ENCODE results near the gene STARD7.

Gene STARD7

GRCh38 chr2:96180521-96180920, 28.1 kb downstream of the STARD7 start:
- H3K23ac ChIP-seq (ENCODE audit: low read length): no peak overlapping the region
- H3K9ac ChIP-seq (ENCODE audit: low read length): no peak overlapping the region
- no peak overlapping the region for H3K4ac ChIP-seq (ENCODE audit: low read depth, low read length)
- no peak for DNase-seq
- H4K5ac ChIP-seq (ENCODE audit: low read length): no peak overlapping the region
- no peaks in the 10 kb centered on the region for H3K4me1 ChIP-seq (ENCODE audit: control insufficient read depth, low read depth, low read length)
- H2AK5ac ChIP-seq (ENCODE audit: low read length): no peak overlapping the region
- H3K36me3 ChIP-seq (ENCODE audit: control insufficient read depth, insufficient read depth, low read length): peaks cover 7% of the 10 kb centered on the region
- H2BK120ac ChIP-seq (ENCODE audit: low read depth, low read length): no peak overlapping the region
- no peak overlapping the region for H3K4me2 ChIP-seq (ENCODE audit: low read length)
- H3K27ac ChIP-seq (ENCODE audit: low read depth, low read length): no peak overlapping the region
- no peak overlapping the region for H3K18ac ChIP-seq (ENCODE audit: low read length)
- no peaks in the 10 kb centered on the region for H3K79me2 ChIP-seq (ENCODE audit: control insufficient read depth, insufficient read depth, low read length)
- no peak overlapping the region for H4K8ac ChIP-seq (ENCODE audit: low read depth, low read length)
- H3K27me3 ChIP-seq (ENCODE audit: insufficient read depth, low read length, poor library complexity): no peaks in the 10 kb centered on the region
- H3K79me1 ChIP-seq (ENCODE audit: low read length): no peaks in the 10 kb centered on the region
- no peak overlapping the region for H2BK5ac ChIP-seq (ENCODE audit: low read length)
- no peak overlapping the region for H2BK15ac ChIP-seq (replicated peaks; ENCODE audit: low read depth)
- H3K4me3 ChIP-seq (ENCODE audit: low read length): no peak overlapping the region
- no peak overlapping the region for H3K56ac ChIP-seq (ENCODE audit: low read length)

DNA sequence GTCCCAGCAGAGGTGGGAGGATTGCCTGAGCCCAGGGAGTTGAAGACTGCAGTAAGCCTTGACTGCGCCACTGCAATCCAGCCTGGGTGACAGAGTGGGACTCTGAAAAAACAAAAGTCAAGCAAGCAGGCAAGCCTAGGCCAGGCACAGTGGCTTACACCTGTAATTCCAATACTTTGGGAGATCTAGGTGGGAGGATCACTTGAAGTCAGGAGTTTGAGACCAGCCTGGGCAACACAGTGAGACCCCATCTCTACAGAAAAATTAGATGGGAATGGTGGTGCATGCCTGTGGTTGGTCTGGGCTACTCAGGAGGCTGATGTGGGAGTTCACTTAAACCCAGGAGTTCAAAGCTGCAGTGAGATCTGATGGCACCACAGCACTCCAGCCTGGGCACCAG, 28.6 kb downstream of the STARD7 start:
- Histone ChIP-seq H3K36me3 (ENCODE audit: control insufficient read depth, insufficient read depth, low read length) (peaks cover 6% of the 10 kb centered on the region), H3K4me2 (ENCODE audit: low read length) (no peak overlapping the region), H3K18ac (ENCODE audit: low read length) (no peak overlapping the region), H3K27me3 (ENCODE audit: insufficient read depth, low read length, poor library complexity) (no peaks in the 10 kb centered on the region), H3K27ac (ENCODE audit: low read depth, low read length) (no peak overlapping the region), H3K23ac (ENCODE audit: low read length) (no peak overlapping the region), H2BK5ac (ENCODE audit: low read length) (no peak overlapping the region), H2BK15ac (replicated peaks; ENCODE audit: low read depth) (no peak overlapping the region), H4K5ac (ENCODE audit: low read length) (no peak overlapping the region), H3K4ac (ENCODE audit: low read depth, low read length) (no peak overlapping the region), H3K79me2 (ENCODE audit: control insufficient read depth, insufficient read depth, low read length) (no peaks in the 10 kb centered on the region), H3K4me3 (ENCODE audit: low read length) (no peak overlapping the region), H3K79me1 (ENCODE audit: low read length) (no peaks in the 10 kb centered on the region), H3K9ac (ENCODE audit: low read length) (no peak overlapping the region), H2AK5ac (ENCODE audit: low read length) (no peak overlapping the region), H4K8ac (ENCODE audit: low read depth, low read length) (no peak overlapping the region), H3K4me1 (ENCODE audit: control insufficient read depth, low read depth, low read length) (no peaks in the 10 kb centered on the region), H3K56ac (ENCODE audit: low read length) (no peak overlapping the region), H2BK120ac (ENCODE audit: low read depth, low read length) (no peak overlapping the region)
- DNase-seq: no peak
- no CpG with 5 or more reads among the region's 1 CpG for WGBS (ENCODE audit: extremely low coverage, insufficient coverage, low lambda C conversion rate)

DNA sequence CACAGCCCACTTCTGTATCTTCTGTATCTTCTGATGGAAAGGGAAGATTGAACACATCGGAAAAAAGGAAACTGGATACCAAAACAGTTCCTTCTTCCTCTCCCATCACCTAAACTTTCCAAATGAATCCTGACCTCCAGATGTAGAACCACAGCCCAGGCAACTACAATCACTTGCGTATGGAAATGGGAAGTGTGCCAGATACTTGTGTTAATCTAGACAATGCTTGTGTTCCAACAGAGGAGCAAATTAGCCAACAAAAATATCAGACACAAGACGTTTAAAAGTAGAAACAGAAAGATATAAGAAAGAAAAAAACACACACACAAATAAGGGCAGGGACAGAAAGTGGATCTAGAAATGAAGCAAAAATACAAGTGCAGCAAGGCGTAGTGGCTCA, 32.0 kb downstream of the STARD7 start:
- no peaks in the 10 kb centered on the region for H3K79me2 ChIP-seq (ENCODE audit: control insufficient read depth, insufficient read depth, low read length)
- H3K56ac ChIP-seq (ENCODE audit: low read length): no peak overlapping the region
- no peak overlapping the region for H2AK5ac ChIP-seq (ENCODE audit: low read length)
- H3K4me2 ChIP-seq (ENCODE audit: low read length): no peak overlapping the region
- no peak overlapping the region for H3K4me3 ChIP-seq (ENCODE audit: low read length)
- DNase-seq: no peak
- H3K27ac ChIP-seq (ENCODE audit: low read depth, low read length): no peak overlapping the region
- H3K27me3 ChIP-seq (ENCODE audit: insufficient read depth, low read length, poor library complexity): no peaks in the 10 kb centered on the region
- H4K5ac ChIP-seq (ENCODE audit: low read length): no peak overlapping the region
- no peaks in the 10 kb centered on the region for H3K79me1 ChIP-seq (ENCODE audit: low read length)
- H2BK5ac ChIP-seq (ENCODE audit: low read length): no peak overlapping the region
- no peaks in the 10 kb centered on the region for H3K36me3 ChIP-seq (ENCODE audit: control insufficient read depth, insufficient read depth, low read length)
- H3K4me1 ChIP-seq (ENCODE audit: control insufficient read depth, low read depth, low read length): no peaks in the 10 kb centered on the region
- no peak overlapping the region for H3K4ac ChIP-seq (ENCODE audit: low read depth, low read length)
- H3K18ac ChIP-seq (ENCODE audit: low read length): no peak overlapping the region
- H2BK15ac ChIP-seq (replicated peaks; ENCODE audit: low read depth): no peak overlapping the region
- H3K23ac ChIP-seq (ENCODE audit: low read length): no peak overlapping the region
- H2BK120ac ChIP-seq (ENCODE audit: low read depth, low read length): no peak overlapping the region
- no peak overlapping the region for H4K8ac ChIP-seq (ENCODE audit: low read depth, low read length)
- no peak overlapping the region for H3K9ac ChIP-seq (ENCODE audit: low read length)
- no CpG with 5 or more reads among the region's 4 CpGs for WGBS (ENCODE audit: extremely low coverage, insufficient coverage, low lambda C conversion rate)

- H3K27me3 ChIP-seq (ENCODE audit: insufficient read depth, low read length, poor library complexity): no peaks in the 10 kb centered on the region
- DNase-seq: no peak
- H4K8ac ChIP-seq (ENCODE audit: low read depth, low read length): no peak overlapping the region
- H2BK5ac ChIP-seq (ENCODE audit: low read length): no peak overlapping the region
- H3K56ac ChIP-seq (ENCODE audit: low read length): no peak overlapping the region
- H3K79me1 ChIP-seq (ENCODE audit: low read length): no peaks in the 10 kb centered on the region
- WGBS (ENCODE audit: extremely low coverage, insufficient coverage, low lambda C conversion rate): no CpG with 5 or more reads among the region's 6 CpGs
- H3K4me1 ChIP-seq (ENCODE audit: control insufficient read depth, low read depth, low read length): no peaks in the 10 kb centered on the region
- H2BK120ac ChIP-seq (ENCODE audit: low read depth, low read length): no peak overlapping the region
- no peaks in the 10 kb centered on the region for H3K36me3 ChIP-seq (ENCODE audit: control insufficient read depth, insufficient read depth, low read length)
- no peak overlapping the region for H3K4me3 ChIP-seq (ENCODE audit: low read length)
- no peak overlapping the region for H3K4me2 ChIP-seq (ENCODE audit: low read length)
- no peak overlapping the region for H2BK15ac ChIP-seq (replicated peaks; ENCODE audit: low read depth)
- H3K4ac ChIP-seq (ENCODE audit: low read depth, low read length): no peak overlapping the region
- H2AK5ac ChIP-seq (ENCODE audit: low read length): no peak overlapping the region
- H3K23ac ChIP-seq (ENCODE audit: low read length): no peak overlapping the region
- H3K27ac ChIP-seq (ENCODE audit: low read depth, low read length): no peak overlapping the region
- no peak overlapping the region for H3K18ac ChIP-seq (ENCODE audit: low read length)
- H4K5ac ChIP-seq (ENCODE audit: low read length): no peak overlapping the region
- no peaks in the 10 kb centered on the region for H3K79me2 ChIP-seq (ENCODE audit: control insufficient read depth, insufficient read depth, low read length)
- H3K9ac ChIP-seq (ENCODE audit: low read length): no peak overlapping the region
Observed at GRCh38 chr2:96175951-96176350, 32.7 kb downstream of the STARD7 start.

- no peak overlapping the region for H3K27ac ChIP-seq (ENCODE audit: low read depth, low read length)
- no peaks in the 10 kb centered on the region for H3K36me3 ChIP-seq (ENCODE audit: control insufficient read depth, insufficient read depth, low read length)
- no peaks in the 10 kb centered on the region for H3K27me3 ChIP-seq (ENCODE audit: insufficient read depth, low read length, poor library complexity)
- H3K56ac ChIP-seq (ENCODE audit: low read length): no peak overlapping the region
- H3K79me2 ChIP-seq (ENCODE audit: control insufficient read depth, insufficient read depth, low read length): no peaks in the 10 kb centered on the region
- no peaks in the 10 kb centered on the region for H3K4me1 ChIP-seq (ENCODE audit: control insufficient read depth, low read depth, low read length)
- H3K79me1 ChIP-seq (ENCODE audit: low read length): no peaks in the 10 kb centered on the region
- peak; percentile 70 for DNase-seq
- H3K4me3 ChIP-seq (ENCODE audit: low read length): no peak overlapping the region
- no peak overlapping the region for H3K4me2 ChIP-seq (ENCODE audit: low read length)
- no peak overlapping the region for H3K18ac ChIP-seq (ENCODE audit: low read length)
- WGBS (ENCODE audit: extremely low coverage, insufficient coverage, low lambda C conversion rate): no CpG with 5 or more reads among the region's 8 CpGs
- no peak overlapping the region for H2BK5ac ChIP-seq (ENCODE audit: low read length)
- H3K9ac ChIP-seq (ENCODE audit: low read length): no peak overlapping the region
- no peak overlapping the region for H2AK5ac ChIP-seq (ENCODE audit: low read length)
- no peak overlapping the region for H2BK120ac ChIP-seq (ENCODE audit: low read depth, low read length)
- H3K4ac ChIP-seq (ENCODE audit: low read depth, low read length): no peak overlapping the region
- H4K8ac ChIP-seq (ENCODE audit: low read depth, low read length): no peak overlapping the region
- H4K5ac ChIP-seq (ENCODE audit: low read length): no peak overlapping the region
- H2BK15ac ChIP-seq (replicated peaks; ENCODE audit: low read depth): no peak overlapping the region
- no peak overlapping the region for H3K23ac ChIP-seq (ENCODE audit: low read length)
Observed at GRCh38 chr2:96174251-96175144, 34.1 kb downstream of the STARD7 start.

GRCh38 chr2:96171831-96172230, 36.8 kb downstream of the STARD7 start:
- H3K18ac ChIP-seq (ENCODE audit: low read length): no peak overlapping the region
- no CpG with 5 or more reads among the region's 15 CpGs for WGBS (ENCODE audit: extremely low coverage, insufficient coverage, low lambda C conversion rate)

More at GRCh38 chr2:96171831-96172230, 36.8 kb downstream of the STARD7 start:
- Histone ChIP-seq H3K36me3 (ENCODE audit: control insufficient read depth, insufficient read depth, low read length) (no peaks in the 10 kb centered on the region), H2AK5ac (ENCODE audit: low read length) (no peak overlapping the region), H3K79me2 (ENCODE audit: control insufficient read depth, insufficient read depth, low read length) (no peaks in the 10 kb centered on the region), H3K4me1 (ENCODE audit: control insufficient read depth, low read depth, low read length) (no peaks in the 10 kb centered on the region), H3K4me2 (ENCODE audit: low read length) (no peak overlapping the region), H3K27ac (ENCODE audit: low read depth, low read length) (no peak overlapping the region), H2BK15ac (replicated peaks; ENCODE audit: low read depth) (no peak overlapping the region), H2BK5ac (ENCODE audit: low read length) (no peak overlapping the region), H2BK120ac (ENCODE audit: low read depth, low read length) (no peak overlapping the region), H3K9ac (ENCODE audit: low read length) (no peak overlapping the region), H4K5ac (ENCODE audit: low read length) (no peak overlapping the region), H3K4me3 (ENCODE audit: low read length) (no peak overlapping the region), H3K56ac (ENCODE audit: low read length) (no peak overlapping the region), H3K79me1 (ENCODE audit: low read length) (no peaks in the 10 kb centered on the region), H3K4ac (ENCODE audit: low read depth, low read length) (no peak overlapping the region), H4K8ac (ENCODE audit: low read depth, low read length) (no peak overlapping the region), H3K27me3 (ENCODE audit: insufficient read depth, low read length, poor library complexity) (no peaks in the 10 kb centered on the region), H3K23ac (ENCODE audit: low read length) (no peak overlapping the region)
- no peak for DNase-seq
